H9 (cell line): ENCODE results near the gene PSMB8. TPM values are rescaled to one million over a fixed set of nuclear protein-coding genes. Genes with fewer than 3 reads are reported as not detected.

Experiments used
- DNase-seq: peaks from one replicate; pipeline ENCODE4 v3.0.0-alpha.2; 2017
- H2AFZ ChIP-seq: one replicate; pipeline ENCODE4 v1.6.1; 2013; ENCODE audit warnings: mild to moderate bottlenecking, low read length, control low read depth, moderate library complexity
- H2AK5ac ChIP-seq: 2 replicates; pipeline ENCODE4 v1.6.1; 2013; ENCODE audit warnings: low read length, control low read depth, mixed read lengths; ENCODE audit not compliant: insufficient read length
- H2BK120ac ChIP-seq: one replicate; pipeline ENCODE4 v1.6.1; 2013; ENCODE audit warnings: low read depth, mild to moderate bottlenecking, low read length, control low read depth, inconsistent platforms; ENCODE audit not compliant: poor library complexity, severe bottlenecking
- H2BK12ac ChIP-seq: 2 replicates; pipeline ENCODE4 v1.6.1; 2013; ENCODE audit warnings: low read length, control low read depth, mixed read lengths, low read depth; ENCODE audit not compliant: insufficient read length
- H2BK15ac ChIP-seq: 2 replicates; pipeline ENCODE4 v1.6.1; 2013; ENCODE audit warnings: low read depth, low read length, control low read depth
- H2BK20ac ChIP-seq: one replicate; pipeline ENCODE4 v1.6.1; 2013; ENCODE audit warnings: low read depth, mild to moderate bottlenecking, low read length, control low read depth, inconsistent platforms; ENCODE audit not compliant: poor library complexity, severe bottlenecking
- H2BK5ac ChIP-seq: 2 replicates; pipeline ENCODE4 v1.6.1; 2013; ENCODE audit warnings: low read length, control low read depth, mixed read lengths; ENCODE audit not compliant: insufficient read length
- H3K14ac ChIP-seq: 2 replicates; pipeline ENCODE4 v1.6.1; 2013; ENCODE audit warnings: low read length, control low read depth; ENCODE audit not compliant: insufficient read depth
- H3K18ac ChIP-seq: 2 replicates; pipeline ENCODE4 v1.6.1; 2013; ENCODE audit warnings: low read depth, mild to moderate bottlenecking, mixed read lengths, low read length, control low read depth; ENCODE audit not compliant: insufficient read length
- H3K23ac ChIP-seq: 2 replicates; pipeline ENCODE4 v1.6.1; 2013; ENCODE audit warnings: low read length, control low read depth, mixed read lengths, low read depth; ENCODE audit not compliant: insufficient read length
- H3K23me2 ChIP-seq: 2 replicates; pipeline ENCODE4 v1.6.1; 2013; ENCODE audit warnings: low read depth, mild to moderate bottlenecking, mixed read lengths, low read length, control low read depth; ENCODE audit not compliant: insufficient read length, poor library complexity, severe bottlenecking
- H3K27ac ChIP-seq: 2 replicates; pipeline ENCODE4 v1.5.1; 2013; ENCODE audit warnings: low read length, control low read depth, mixed read lengths, low read depth; ENCODE audit not compliant: insufficient read length
- H3K27me3 ChIP-seq: 2 replicates; pipeline ENCODE4 v1.6.1; 2013; ENCODE audit warnings: low read length, control low read depth, inconsistent platforms; ENCODE audit not compliant: insufficient read depth
- H3K4ac ChIP-seq: 2 replicates; pipeline ENCODE4 v1.6.1; 2013; ENCODE audit warnings: low read depth, mild to moderate bottlenecking, control low read depth, inconsistent platforms, low read length, moderate library complexity
- H3K4me1 ChIP-seq: 2 replicates; pipeline ENCODE4 v1.6.1; 2013; ENCODE audit warnings: low read length, control low read depth, inconsistent platforms; ENCODE audit not compliant: insufficient read depth
- H3K4me2 ChIP-seq: 2 replicates; pipeline ENCODE4 v1.6.1; 2013; ENCODE audit warnings: low read length, control low read depth, mixed read lengths; ENCODE audit not compliant: insufficient read length, insufficient read depth
- H3K56ac ChIP-seq: 2 replicates; pipeline ENCODE4 v1.6.1; 2013; ENCODE audit warnings: low read depth, mild to moderate bottlenecking, mixed read lengths, low read length, control low read depth; ENCODE audit not compliant: insufficient read length
- H3K79me1 ChIP-seq: 2 replicates; pipeline ENCODE4 v1.6.1; 2013; ENCODE audit warnings: low read depth, mild to moderate bottlenecking, moderate library complexity, low read length, control low read depth, inconsistent platforms; ENCODE audit not compliant: insufficient read depth, poor library complexity, severe bottlenecking
- H3K79me2 ChIP-seq: 2 replicates; pipeline ENCODE4 v1.6.1; 2013; ENCODE audit warnings: low read length, control low read depth, inconsistent platforms; ENCODE audit not compliant: insufficient read depth
- H3K9ac ChIP-seq: 2 replicates; pipeline ENCODE4 v1.6.1; 2013; ENCODE audit warnings: low read length, control low read depth, mixed read lengths; ENCODE audit not compliant: insufficient read length; ENCODE audit errors: extremely low read depth
- H3K9me3 ChIP-seq: one replicate; pipeline ENCODE4 v1.6.1; 2013; ENCODE audit warnings: low read depth, low read length, inconsistent platforms; ENCODE audit not compliant: control insufficient read depth
- H3T11ph ChIP-seq: one replicate; pipeline ENCODE4 v1.6.1; 2013; ENCODE audit warnings: mild to moderate bottlenecking, low read length, control low read depth, inconsistent platforms
- H4K20me1 ChIP-seq: one replicate; pipeline ENCODE4 v1.6.1; 2013; ENCODE audit not compliant: control insufficient read depth, insufficient read length, insufficient read depth
- H4K5ac ChIP-seq: 2 replicates; pipeline ENCODE4 v1.6.1; 2013; ENCODE audit warnings: low read depth, mild to moderate bottlenecking, mixed read lengths, low read length, control low read depth; ENCODE audit not compliant: insufficient read length
- H4K8ac ChIP-seq: replicated peaks from 2 replicates; pipeline ENCODE4 v1.6.1; 2013; ENCODE audit warnings: low read length, control low read depth, mixed read lengths, low read depth; ENCODE audit not compliant: insufficient read length
- H4K91ac ChIP-seq: 2 replicates; pipeline ENCODE4 v1.6.1; 2013; ENCODE audit warnings: low read depth, mild to moderate bottlenecking, moderate library complexity, mixed read lengths, low read length, control low read depth; ENCODE audit not compliant: insufficient read length
- H3K27ac Mint-ChIP-seq, 3 experiments: 2 replicates in 2 of 3; 3 replicates in 1 of 3; pipeline ENCODE4 v1.8.0; 2020 to 2021; ENCODE audit warnings: mixed read lengths in 3 of 3, mild to moderate bottlenecking in 1 of 3, moderate library complexity in 1 of 3
- H3K27me3 Mint-ChIP-seq: 2 replicates; pipeline ENCODE4 v1.8.0; 2021; ENCODE audit warnings: low read depth, mild to moderate bottlenecking, moderate library complexity, mixed read lengths
- H3K36me3 Mint-ChIP-seq, 3 experiments: 2 replicates in 2 of 3; 3 replicates in 1 of 3; pipeline ENCODE4 v1.8.0; 2020 to 2021; ENCODE audit warnings: low read depth in 3 of 3, mixed read lengths in 3 of 3; ENCODE audit not compliant: insufficient read depth in 1 of 3
- H3K4me1 Mint-ChIP-seq, 2 experiments: 2 replicates each; pipeline ENCODE4 v1.8.0; 2020; ENCODE audit warnings: mixed read lengths in 2 of 2
- H3K4me3 Mint-ChIP-seq, 2 experiments: 2 replicates in 1 of 2; 3 replicates in 1 of 2; pipeline ENCODE4 v1.8.0; 2020 to 2021; ENCODE audit warnings: mild to moderate bottlenecking in 2 of 2, mixed read lengths in 2 of 2, moderate library complexity in 1 of 2
- H3K9me3 Mint-ChIP-seq, 2 experiments: 2 replicates in 1 of 2; 3 replicates in 1 of 2; pipeline ENCODE4 v1.8.0; 2020; ENCODE audit warnings: mild to moderate bottlenecking in 2 of 2, mixed read lengths in 2 of 2, moderate library complexity in 1 of 2
- WGBS: extraction: QIAGEN DNeasy Blood & Tissue Kit; methylation state at CpG from one replicate; pipeline ENCODE4 v1.1.7; 2013; ENCODE audit warnings: missing lambda C conversion rate, low lambda C conversion rate, mixed read lengths; ENCODE audit not compliant: insufficient read length; ENCODE audit errors: extremely low coverage; 5-methylcytosine and 5-hydroxymethylcytosine counted together
- total RNA-seq: library from RNA; stranded (reverse); gene quantifications from 2 replicates; pipeline ENCODE4 v1.2.1, GENCODE V29; 2021
- TF ChIP-seq, protein P1 (sequence below): fragments of 200-600 bp; sonication (generic); conservative IDR thresholded peaks from 3 replicates; pipeline ENCODE4 v1.8.0; 2021; ENCODE audit warnings: antibody characterized with exemption, mild to moderate bottlenecking

The PSMB8 gene
- total RNA-seq, 1 experiment from 2014 or later, result 19.1 TPM

DNA sequence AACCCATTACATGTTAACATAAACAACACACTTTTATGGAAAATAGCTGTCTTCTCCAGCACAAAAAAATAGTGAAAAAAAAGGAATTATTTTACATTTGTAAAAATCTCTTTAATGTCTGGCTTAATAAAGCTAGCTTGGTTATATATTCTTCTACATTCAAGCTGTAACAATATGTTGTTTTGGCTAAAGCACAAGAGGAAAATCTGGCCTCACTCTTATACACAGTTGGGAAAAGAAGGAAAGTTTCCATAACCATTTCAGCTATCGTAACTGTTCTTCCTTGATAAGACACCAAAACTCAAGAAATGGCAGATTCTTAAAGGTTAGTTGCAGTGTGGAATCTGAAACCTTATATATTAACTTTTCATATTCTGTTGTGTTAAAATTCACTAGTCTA is 34.7 kb downstream of the PSMB8 start:
- H3K4ac ChIP-seq, result no peak overlapping the region
- H3K23ac ChIP-seq, result no peak overlapping the region
- Mint-ChIP-seq H3K27ac (no peak overlapping the region), H3K27me3 (peaks cover 19% of the 10 kb centered on the region), H3K9me3 (no peaks in the 10 kb centered on the region), H3K4me1 (peaks cover 4 to 5% of the 10 kb centered on the region in 2 experiments; a peak in 3 of 4 replicates), H3K4me3 (no peak overlapping the region), H3K36me3 (no peaks in the 10 kb centered on the region)
- H4K8ac ChIP-seq, result no peak overlapping the region
- no peak overlapping the region for H4K91ac ChIP-seq
- H3K23me2 ChIP-seq, result no peaks in the 10 kb centered on the region
- no peak overlapping the region for H2AFZ ChIP-seq
- no peak overlapping the region for H3T11ph ChIP-seq
- H3K9me3 ChIP-seq, result no peaks in the 10 kb centered on the region
- H3K79me2 ChIP-seq, result no peaks in the 10 kb centered on the region
- no peak overlapping the region for H2BK5ac ChIP-seq
- H2BK15ac ChIP-seq, result no peak overlapping the region
- no peaks in the 10 kb centered on the region for H3K4me1 ChIP-seq
- TF ChIP-seq, protein P1, sequence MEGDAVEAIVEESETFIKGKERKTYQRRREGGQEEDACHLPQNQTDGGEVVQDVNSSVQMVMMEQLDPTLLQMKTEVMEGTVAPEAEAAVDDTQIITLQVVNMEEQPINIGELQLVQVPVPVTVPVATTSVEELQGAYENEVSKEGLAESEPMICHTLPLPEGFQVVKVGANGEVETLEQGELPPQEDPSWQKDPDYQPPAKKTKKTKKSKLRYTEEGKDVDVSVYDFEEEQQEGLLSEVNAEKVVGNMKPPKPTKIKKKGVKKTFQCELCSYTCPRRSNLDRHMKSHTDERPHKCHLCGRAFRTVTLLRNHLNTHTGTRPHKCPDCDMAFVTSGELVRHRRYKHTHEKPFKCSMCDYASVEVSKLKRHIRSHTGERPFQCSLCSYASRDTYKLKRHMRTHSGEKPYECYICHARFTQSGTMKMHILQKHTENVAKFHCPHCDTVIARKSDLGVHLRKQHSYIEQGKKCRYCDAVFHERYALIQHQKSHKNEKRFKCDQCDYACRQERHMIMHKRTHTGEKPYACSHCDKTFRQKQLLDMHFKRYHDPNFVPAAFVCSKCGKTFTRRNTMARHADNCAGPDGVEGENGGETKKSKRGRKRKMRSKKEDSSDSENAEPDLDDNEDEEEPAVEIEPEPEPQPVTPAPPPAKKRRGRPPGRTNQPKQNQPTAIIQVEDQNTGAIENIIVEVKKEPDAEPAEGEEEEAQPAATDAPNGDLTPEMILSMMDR, result no peak
- no peak overlapping the region for H3K4me2 ChIP-seq
- no peak overlapping the region for H2BK120ac ChIP-seq
- H3K27ac ChIP-seq, result no peak overlapping the region
- H2BK12ac ChIP-seq, result no peak overlapping the region
- H3K9ac ChIP-seq, result no peak overlapping the region
- H3K18ac ChIP-seq, result no peak overlapping the region
- H3K79me1 ChIP-seq, result no peaks in the 10 kb centered on the region
- WGBS, result no CpG with 5 or more reads among the region's 1 CpG
- no peak overlapping the region for H2BK20ac ChIP-seq
- H4K5ac ChIP-seq, result no peak overlapping the region
- no peak overlapping the region for H2AK5ac ChIP-seq
- H4K20me1 ChIP-seq, result no peaks in the 10 kb centered on the region
- H3K27me3 ChIP-seq, result no peaks in the 10 kb centered on the region
- H3K56ac ChIP-seq, result no peak overlapping the region
- H3K14ac ChIP-seq, result no peak overlapping the region
- no peak for DNase-seq
